ENCODE measurements around the gene SLC4A9.
"Not testable (repeated sequence)": the region's sequence is repeated elsewhere in the genome, so short reads cannot be mapped to it uniquely, and the experiment has no call there.

The SLC4A9 gene

DNA sequence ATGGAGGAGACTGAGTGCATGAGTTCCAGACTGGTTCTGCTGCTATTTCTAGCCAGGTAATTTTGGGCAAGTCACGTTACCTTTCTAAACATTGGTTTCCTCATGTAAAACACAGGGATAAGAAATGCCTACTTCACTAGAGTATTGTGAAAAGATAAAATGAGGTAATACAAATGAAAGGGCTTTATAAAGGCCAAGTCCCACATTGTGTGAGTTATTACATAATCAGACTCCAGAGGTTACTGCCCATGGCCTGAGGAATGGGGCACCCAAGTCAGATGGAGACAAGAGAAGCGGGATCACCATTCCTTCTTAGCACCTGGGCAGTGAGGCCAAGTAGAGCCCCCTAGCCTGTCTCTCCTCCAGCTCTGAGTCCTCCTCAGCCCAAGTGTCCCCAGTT is 21.1 kb upstream of the SLC4A9 start:
- no peak for DNase-seq

DNA sequence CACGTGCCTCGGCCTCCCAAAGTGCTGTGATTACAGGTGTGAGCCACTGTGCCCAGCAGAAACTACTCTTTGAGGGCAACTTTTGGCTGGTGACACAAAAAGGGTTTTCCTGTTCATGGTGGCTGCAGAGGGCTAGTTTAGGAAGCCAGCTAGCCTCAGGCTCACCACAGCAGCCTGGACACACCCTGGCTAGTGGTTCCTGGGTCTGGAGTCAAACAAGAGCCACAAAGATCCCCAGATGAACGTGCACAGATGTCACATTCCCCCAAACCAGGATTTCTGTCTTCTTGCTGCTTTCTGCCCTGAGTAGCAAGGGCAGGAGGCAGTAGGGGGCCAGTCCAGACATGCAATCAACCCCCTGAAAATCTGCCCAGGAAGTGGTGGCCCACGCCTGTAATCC is 20.4 kb upstream of the SLC4A9 start:
- no peak for DNase-seq

DNA sequence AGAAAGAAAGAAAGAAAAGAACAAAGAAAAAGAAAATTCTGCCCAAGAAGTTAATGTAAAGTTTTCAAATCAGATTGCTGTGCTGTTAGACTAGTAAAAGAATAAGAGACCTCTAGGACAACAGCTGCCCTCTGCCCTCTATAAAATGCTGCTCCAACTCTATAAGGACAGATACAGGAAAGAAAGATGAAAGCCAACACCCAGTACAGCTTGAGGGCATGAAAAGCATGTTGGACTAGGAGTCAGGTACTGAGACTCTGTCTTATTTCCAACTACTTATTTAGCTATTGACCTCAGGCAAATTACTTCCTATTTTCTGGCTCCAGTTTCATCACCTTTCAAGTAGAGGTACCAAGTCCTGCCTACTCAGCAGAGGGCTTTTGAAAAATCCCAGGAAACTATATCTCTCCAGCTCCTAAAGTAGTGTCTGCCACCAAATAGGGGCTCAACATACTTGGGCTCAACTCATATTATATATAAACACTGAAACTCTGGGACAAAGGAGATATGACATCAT is 19.3 kb upstream of the SLC4A9 start:
- DNase-seq, result no peak

DNA sequence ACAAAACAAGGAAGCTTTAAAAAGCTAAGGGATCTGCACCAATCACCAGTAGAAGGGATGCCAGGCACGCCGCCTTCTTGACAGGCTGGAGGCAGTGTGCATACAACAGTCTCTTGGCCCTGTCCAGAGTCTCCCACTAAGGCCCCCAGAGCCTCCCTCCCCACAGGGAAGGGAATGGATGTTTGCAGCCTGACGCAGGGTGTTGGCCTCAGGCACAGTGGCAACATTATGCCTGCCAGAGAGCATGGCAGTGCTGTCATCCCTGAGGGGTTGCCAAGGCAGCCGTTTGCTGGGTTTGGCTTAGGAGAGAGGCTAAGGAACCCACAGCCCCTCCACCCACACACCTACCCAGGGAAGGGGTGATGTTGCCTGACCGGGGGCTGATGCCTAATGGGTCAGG is 18.4 kb upstream of the SLC4A9 start:
- no peak for DNase-seq

DNA sequence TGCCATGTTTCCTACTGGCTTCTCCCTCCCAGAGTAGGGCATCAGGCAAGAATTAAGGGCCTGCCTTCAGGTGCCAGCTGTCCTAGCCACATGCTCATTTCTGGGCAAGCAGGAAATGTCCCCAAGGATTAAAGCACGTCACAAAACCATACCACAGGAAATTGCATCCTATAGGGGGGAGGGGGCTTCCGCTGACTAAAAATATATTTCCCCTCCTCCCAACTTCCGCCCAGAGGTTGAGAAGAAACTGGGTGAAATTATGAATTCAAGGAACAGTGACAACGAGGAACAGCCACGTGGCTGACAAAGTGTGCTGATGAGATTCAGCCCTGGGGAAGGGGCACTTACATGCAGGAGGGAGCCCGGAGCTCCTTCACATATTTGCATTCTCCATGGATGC is 17.7 kb upstream of the SLC4A9 start:
- DNase-seq, result no peak

DNA sequence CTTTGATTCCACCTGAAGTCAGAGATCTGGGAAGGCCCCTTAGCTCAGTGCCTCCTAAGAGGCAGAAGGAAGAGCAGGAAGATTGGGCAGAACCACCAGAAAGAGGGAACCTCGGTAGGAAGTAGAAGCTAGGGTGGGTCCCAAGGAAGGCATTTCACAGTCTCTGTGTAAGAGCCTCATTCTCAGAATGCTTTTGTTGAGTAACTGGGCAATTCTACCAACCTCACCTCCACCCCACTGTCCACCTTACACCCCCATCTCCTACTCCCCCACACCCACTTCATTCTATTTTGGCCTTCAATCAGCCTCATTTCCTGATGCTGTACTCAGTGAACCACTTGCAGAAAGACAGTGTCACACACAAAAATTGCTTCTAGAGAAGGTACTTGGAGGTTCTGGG is 17.1 kb upstream of the SLC4A9 start:
- no peak for DNase-seq

DNA sequence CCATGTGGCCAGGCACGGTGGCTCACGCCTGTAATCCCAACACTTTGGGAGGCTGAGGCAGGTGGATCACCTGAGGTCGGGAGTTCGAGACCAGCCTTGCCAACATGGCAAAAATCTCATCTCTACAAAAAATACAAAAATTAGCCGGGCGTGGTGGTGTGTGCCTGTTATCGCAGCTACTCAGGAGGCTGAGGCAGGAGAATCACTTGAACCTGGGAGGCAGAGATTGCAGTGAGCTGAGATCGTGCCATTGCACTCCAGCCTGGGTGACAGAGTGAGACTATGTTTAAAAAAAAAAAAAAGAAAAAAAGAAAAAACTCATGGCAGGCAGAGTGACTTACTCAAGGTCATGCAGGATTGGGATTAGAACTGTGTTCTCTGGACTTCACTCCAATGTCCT is 16.1 kb upstream of the SLC4A9 start:
- DNase-seq, result not testable (repeated sequence)

DNA sequence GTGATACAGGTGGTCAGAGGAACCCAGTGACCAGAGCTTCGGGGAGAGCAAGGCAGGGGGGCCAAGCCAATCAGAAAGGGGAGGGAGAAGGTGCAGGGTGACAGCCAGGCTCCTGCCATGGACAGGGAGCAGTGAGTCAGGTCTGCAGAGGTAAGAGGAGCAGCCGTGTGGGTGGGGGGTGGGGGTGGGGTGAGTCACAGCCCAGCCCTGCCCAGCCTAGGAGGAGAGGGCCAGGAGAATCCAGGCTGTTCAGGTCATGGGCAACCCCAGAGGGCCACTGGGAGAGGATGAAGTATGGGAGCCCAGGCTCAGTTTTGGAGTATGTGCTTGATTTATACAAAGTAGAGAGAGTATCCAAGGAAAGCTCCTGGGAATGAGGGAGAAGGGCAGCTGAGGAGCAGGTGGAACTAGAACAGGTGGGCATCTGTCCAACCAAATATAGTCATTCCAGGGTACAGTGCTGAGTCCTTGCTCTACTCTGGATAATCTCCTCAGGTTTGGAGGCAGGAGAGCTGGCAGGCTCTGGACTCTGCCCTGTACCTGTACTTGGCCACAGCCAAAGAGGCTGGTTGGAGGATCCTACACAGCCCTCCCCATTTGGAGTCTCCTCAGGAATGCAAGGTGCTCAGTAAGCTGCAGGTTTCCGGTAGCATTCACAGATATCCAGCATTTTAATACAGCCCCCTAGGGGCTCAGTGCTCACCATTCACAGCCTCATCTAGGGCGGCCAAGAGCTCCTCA is 15.1 kb upstream of the SLC4A9 start:
- peak; percentile 8 for DNase-seq

DNA sequence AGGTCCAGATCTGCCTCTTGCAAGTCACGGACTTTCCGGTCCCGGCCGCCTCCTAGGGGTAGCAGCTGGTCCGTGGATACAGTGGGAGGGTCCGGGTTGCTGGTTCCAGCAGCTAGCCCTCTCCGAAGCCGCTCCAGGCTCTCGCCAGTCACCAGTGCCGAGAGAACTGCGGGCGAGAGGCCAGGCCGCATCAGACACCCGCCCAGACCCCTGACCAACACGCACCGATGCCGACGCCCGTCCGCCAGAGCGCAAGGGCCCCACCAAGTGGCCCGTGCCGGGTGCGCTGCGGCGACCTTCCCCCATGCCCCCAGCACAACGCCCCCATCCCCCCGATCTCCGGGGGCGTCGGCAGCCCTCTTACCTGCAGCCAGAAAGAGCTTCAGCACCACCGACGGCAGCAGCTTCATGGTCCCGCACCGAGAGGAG is 14.1 kb upstream of the SLC4A9 start:
- DNase-seq, result no peak

DNA sequence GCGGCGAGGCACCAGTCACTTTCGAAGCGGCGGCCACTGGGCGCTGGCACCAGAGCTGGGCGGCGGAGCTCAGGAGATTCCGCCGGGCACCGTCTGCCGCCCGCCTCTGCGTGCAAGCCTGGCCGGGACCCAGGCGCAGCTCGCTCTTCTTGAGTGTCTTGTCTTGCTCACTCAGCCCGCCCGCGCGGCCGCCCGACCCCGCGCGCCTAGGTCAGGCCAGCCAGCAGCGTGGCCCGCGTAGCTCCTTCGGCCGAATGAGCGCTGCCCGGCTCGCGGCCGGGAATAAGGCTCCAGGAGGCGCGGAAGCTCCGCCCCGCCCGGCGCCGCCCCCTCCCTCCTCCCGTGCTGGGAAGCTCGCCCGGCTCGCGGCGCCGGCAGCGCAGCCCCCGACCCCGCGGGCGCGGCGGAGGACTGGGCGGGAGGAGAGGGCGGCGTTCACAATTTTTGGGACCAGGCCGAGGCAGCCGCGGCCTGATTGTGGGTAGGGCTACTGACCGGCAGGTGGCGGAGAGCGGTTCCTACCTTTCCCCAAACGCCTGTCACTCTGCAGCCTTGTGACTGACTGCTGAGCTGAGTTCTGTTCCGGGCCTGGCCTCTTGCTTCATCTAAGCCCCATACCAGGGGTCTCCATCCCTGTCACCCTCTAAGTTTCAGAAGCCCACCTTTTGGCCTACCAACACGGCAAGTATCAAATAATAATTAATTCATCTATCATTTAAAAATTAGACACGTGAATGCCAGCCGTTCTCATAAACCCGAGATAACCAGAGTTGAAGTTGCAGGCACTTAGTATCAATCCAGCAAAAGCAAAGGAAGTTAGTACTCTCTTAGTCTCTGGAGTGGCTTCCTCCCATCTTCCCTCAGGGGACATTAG is 13.4 kb upstream of the SLC4A9 start, which contains the start of gene HBEGF:
Gene HBEGF, minus strand, starts transcription at position 256 of the 874 bp plus-strand sequence. CDS start 275 bp downstream, outside the sequence.
- DNase-seq, result peak; percentile 48

DNA sequence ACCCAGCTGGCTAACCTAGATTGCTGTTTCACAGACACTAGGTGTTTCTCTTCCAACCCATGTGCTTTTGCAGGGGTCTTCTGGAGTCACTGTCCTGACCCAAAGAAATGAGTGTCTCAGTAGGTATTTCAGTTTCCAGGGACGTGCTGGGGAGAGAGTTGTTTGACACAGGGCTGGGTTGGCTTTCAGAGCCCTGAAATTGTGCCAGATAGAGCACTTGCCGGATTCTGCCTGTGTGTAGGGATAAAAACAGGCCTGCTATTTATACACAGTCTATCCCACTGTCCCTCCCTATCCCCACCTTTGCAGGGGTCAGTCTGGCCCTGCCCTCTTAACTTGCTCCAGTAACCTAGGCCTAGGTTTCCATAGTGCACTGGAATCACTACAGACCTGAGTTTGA is 12.6 kb upstream of the SLC4A9 start:
- DNase-seq, result no peak

DNA sequence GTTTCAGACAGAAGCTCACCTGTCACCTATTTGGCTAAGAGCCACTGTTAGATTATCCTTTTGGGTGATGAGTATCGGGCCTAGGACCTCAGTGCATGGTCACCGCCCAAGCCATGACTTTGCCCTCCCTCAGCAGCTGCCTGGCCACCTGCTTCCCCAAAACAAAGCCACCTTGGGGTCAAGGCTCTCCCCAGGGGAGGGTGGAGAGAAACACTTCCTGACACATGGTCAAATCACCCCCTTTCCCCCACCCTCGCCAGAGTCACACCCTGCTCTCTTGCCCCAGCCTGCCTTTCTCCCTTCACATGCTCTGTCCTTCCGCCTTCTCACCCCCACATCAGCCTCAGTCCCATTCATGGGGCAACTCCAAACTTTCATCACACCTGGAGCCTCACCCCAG is 11.9 kb upstream of the SLC4A9 start:
- no peak for DNase-seq

DNA sequence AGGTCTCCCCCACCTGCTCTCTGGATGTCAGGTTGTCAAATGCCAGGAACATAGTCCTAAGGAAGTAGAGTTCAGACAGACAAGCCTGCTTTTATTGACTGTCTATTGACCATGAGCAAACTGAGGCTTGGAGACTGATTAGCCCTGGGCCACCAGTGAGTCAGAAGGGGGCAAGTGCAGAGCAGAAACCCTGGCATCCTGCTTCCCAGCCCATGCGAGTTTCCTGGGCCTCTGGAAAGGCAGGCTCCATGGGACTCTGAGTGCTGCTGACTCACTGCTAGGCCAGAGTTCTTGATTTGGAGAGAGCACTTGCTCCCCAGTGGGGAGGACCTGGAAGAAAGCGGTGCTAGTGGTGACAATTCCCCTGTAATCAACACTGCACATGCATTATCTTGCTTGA is 10.8 kb upstream of the SLC4A9 start:
- no peak for DNase-seq

DNA sequence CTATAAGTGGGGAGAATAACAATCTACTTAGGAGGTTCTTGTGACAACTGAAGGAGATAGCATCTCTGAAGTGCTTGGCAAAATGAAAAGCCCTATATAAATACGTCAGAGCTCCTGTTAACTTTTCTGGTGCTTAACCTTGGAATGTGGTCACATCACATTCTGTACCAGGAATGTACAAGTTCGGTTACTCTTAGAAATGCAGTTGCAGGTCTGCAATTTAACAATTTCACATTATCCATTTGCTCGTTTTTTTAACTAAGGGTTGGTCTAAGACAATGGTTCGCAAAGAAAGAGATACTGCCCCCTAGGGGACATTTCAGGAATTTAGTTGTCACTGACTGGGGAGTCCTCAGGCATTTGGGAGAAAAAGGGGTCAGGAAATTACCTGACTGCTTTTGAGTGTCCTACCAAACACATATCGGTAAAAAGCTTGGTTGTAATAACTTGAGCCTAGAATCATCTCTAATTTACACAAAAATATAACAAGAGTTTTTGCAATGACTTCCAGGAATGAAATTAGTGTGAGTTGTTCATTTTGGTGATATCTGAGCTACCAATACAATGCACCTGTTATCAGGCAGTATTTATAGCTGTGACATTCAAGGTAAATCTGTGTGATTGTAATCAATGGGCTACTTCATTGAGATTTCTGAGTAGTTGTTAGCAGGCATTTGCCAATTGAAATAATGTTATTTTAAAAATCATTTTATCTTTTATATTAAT is 8.2 kb upstream of the SLC4A9 start:
- DNase-seq, result peak; percentile 33

DNA sequence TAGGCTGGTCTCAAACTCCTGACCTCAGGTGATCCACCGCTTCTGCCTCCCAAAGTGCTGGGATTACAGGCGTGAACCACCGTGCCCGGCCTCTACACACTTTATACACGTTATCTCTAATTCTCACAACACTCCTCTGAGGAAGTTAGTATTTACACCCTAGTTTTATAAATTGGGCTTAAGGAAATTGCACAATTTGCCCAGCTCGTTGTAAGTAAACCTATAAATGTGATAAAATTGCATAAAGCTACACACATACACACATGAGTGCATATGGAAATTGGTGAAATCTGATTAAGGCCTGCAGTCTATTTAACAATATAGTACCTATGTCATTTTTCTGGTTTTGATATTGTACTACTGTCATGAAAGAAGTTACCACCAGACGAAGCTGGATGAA is 4.4 kb upstream of the SLC4A9 start:
- DNase-seq, result no peak

DNA sequence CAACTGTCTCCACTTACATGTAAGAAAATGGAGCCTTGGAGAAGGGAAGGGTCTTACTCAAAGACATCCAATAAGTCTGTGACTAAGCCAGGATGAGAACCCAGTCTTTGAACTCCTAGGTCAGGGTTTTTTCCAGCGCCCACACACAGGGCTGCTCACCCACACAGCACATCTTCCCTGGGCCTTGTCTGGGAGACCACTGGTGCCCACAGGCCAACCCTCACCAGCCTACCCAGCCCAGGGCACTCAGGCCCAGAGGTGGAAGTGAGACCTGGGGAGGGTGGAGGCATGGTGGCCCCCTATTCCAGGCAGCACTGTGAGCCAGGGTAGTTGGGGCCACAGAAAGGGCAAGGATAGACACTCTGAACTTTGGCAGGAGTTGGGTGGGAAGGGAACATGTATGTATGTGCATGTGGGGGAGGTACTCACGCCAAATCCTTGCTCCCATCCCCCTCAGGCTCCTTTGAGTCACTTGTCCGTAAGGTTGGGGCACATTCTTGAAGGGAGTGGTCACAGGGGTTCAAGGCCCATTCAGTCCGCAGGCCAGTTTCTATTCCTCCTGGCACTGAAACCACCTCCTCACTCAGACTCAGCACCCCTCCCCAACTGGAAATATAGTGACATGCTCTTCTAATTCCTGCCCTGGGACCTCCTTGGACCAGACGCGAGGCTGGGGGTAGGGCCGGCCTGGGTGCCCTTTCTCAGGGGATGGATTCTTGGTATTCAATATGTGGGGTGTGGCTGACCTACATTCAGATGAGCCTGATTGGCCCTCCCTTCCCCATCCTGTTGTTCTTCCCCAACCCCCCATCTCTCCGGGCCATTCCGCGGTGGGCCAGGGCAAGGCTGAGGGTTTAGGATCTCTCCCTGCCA is 2.9 kb upstream of the SLC4A9 start:
- DNase-seq, result no peak

DNA sequence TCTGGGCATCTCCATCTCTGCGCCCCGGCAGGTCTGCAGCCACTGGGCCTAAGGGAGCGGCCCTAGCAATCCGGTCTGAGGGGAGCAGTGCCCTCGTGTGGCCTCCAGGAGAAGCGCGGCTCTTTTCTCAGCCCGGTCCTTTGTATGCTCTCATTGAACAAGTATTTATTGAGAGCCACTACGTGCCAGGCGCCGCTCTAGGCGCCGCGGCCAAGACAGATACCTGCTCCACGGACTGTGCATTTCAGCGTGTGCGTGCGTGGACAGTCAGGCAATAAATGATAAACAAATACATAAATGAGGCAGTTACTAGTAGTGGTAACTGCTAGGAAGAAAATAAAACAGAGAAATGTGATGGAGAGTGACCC is 2.3 kb upstream of the SLC4A9 start:
- peak; percentile 64 for DNase-seq

DNA sequence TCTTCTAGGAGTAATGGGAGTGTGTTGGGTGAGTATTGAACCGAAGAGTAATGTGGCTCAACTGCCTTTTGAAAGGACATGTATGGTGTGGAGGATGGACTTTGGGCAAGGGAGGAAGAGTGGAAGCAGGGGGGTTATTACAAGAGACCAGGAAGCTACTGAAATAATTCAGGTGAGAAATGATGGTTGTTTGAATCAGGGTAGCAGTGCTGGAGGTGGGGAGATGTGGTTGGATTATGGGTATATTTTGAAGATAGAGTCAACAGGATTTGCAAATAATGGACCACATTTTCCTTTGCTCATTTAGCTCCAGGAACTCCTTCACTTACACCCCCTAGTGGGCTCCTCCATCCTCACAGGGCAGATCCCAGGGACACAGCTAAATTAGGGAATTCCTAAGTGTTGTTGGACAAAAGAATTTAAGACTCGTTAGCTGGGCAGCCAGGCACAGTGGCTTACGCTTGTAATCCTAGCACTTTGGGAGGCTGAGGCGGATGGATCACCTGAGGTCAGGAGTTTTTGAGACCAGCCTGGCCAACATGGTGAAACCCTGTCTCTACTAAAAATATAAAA is 1.2 kb upstream of the SLC4A9 start:
- DNase-seq, result no peak

DNA sequence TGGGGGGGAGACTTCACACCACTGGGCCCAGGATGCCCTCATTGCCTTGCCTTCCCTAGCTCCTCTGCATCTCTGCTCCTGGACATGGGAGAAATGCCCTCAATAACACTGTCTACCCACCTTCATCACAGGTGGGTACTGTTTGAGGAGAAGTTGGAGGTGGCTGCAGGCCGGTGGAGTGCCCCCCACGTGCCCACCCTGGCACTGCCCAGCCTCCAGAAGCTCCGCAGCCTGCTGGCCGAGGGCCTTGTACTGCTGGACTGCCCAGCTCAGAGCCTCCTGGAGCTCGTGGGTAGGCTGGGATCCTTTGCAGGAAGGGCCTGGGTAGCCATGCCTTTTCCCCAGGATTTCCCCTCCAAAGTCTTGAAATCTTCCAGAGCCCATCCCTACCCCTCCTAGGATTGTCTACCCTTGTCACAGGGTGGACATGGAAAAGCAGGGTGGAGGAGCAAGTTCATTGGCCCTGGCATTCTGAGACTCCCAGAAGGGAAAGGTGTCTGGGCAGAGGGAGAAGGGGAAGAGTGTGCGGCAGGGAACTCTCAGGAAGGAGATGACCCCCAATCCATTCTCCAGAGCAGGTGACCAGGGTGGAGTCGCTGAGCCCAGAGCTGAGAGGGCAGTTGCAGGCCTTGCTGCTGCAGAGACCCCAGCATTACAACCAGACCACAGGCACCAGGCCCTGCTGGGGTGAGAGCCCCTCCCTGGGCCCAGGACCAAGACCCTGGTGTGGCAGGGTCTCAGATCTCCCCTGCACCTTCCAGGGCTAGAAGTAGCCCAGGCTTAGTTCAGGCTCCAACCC is 886 bp downstream of the SLC4A9 start:
- DNase-seq, result no peak

DNA sequence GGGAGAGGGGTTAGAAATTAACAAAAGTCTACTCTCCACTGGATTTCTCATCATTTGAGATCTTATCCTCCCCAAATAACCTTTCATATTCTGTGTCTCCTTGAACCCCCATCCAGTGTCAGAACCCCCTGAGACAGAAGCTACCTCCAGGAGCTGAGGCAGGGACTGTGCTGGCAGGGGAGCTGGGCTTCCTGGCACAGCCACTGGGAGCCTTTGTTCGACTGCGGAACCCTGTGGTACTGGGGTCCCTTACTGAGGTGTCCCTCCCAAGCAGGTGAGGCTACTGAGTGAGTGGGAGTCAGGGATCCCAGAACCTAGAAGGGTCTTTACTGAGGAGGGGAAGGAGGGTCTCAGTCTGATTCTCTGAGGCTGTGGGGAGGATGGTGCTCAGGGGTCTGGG is 1.9 kb downstream of the SLC4A9 start:
- no peak for DNase-seq

DNA sequence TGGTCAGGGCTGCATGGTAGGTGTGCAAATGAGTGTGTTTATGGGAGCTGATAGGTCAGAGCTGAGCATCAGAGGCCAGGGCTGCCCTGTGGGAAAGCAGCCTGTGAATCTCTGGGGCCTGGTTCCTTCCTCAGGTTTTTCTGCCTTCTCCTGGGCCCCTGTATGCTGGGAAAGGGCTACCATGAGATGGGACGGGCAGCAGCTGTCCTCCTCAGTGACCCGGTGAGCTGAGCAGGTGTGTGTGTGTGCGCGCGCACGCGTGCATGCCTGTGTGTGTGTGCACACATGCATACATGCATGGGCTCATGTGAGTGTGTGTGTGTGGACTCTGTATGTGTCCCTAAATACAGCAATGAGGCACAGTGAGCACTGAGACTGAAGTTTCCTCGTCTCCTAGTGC is 2.3 kb downstream of the SLC4A9 start:
- no peak for DNase-seq

Data from NCI-H1105 treated with DMSO at 0.1 percent for 48 hours (cell line).